Subcutaneous adipose tissue (tissue), 4 donors: ENCODE data around the gene CISD3. TPM values are rescaled to one million over a fixed set of nuclear protein-coding genes. Genes with fewer than 3 reads are reported as not detected.

Experiments
- CTCF ChIP-seq: fragments of 450-650 bp; IDR thresholded peaks from one replicate; pipeline ENCODE4 v1.5.1; 2016; ENCODE audit warnings: low read depth, mild to moderate bottlenecking, control low read depth, antibody characterized with exemption, moderate library complexity
- total RNA-seq, 4 donors: library from RNA; depleted of rRNA; stranded (reverse); fragments of >200 nt; gene quantifications; one replicate each; pipeline ENCODE4 v1.1.0, GENCODE V29; 2016

The CISD3 gene
- total RNA-seq, 4 donors from 2014 or later: 11.0 to 19.7 (median 15.1) TPM

DNA sequence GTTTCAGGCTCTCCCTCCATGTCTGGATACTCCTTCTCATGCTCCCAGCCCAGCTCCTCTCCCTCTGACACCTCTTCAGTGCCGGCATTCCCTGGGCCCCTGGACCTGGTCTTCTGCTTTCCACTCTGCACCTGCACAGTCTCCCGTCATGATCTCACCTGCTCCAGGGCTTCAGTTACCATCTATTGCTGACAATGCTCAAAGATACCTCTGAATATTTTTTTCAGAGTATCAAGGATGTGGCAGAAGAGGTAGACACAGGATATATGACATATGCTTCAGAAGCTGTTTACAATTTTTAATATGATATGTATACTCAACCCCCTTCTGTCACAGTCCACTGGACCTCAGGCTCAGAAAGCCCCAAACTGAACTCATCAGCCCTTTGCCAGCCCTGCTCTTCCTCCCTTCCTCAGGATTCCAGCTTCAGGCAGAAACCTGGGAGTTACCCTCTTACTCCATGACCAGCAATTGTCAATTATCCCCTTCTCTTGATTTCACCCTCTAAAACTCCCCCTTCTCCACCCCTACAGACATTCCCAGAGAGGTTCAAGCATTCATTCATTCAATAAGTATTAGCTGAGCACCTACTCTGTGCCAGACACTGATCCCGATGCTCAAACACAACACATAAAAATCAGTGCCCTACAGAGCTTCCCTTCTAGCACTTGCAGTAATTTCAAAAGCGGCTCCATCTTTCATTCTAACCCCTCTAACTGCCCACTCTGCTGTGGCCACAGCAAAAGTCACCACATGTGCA lies 32.9 kb upstream of the CISD3 start:
- no peak for TF ChIP-seq CTCF

GRCh38 chr17:38698760-38699159 lies 31.4 kb upstream of the CISD3 start:
- TF ChIP-seq CTCF: no peak

- no peak for TF ChIP-seq CTCF
These were observed 28.5 kb upstream of the CISD3 start for GRCh38 chr17:38701504-38702165.

GRCh38 chr17:38702166-38702915 lies 27.8 kb upstream of the CISD3 start:
- no peak for TF ChIP-seq CTCF

DNA sequence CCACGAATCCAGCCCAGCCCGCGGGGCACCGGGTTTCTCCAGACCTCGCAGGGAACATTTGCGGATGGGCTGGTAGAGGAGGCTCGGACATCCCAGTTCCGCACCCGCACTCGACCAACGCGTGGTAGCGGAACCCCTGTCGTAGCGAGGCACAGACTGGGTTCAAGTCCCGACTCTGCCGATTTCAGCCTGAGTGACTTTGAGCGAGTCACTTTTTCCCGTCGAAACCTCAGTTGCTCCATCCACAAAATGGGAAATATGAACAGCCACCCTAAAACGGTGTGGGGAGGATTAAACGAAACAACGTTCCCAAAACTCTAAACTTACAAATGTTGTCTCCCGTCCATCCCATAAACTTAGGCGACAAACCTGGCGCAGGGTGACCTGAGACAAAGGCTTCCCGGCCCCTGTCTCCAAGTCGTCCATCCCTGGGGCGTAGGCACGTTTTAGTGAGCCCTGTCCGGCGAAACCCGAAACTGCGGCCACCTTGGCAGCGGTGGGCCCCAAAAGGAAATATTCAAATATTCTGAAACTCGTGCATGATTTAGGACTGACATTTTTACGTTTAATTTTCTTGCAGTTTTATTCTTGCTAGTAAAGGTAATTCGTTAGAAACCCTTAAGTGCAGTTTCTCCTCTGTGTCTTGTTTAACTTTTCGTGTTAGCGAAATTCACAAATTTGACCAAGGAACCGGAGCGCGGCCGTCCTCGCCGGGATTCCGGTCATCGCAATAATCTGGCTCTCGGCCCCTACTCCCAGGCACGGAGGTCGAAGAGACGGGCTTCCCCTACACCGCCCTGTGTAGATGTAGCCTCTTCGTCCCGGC lies 27.0 kb upstream of the CISD3 start:
- TF ChIP-seq CTCF: no peak

GRCh38 chr17:38703742-38704605 lies 26.2 kb upstream of the CISD3 start:
- no peak for TF ChIP-seq CTCF
